Measurements from ENCODE around the gene PLBD2.
A peak's percentile ranks its signal among the peaks of the same experiment; 100 is the strongest.

Gene PLBD2

DNA sequence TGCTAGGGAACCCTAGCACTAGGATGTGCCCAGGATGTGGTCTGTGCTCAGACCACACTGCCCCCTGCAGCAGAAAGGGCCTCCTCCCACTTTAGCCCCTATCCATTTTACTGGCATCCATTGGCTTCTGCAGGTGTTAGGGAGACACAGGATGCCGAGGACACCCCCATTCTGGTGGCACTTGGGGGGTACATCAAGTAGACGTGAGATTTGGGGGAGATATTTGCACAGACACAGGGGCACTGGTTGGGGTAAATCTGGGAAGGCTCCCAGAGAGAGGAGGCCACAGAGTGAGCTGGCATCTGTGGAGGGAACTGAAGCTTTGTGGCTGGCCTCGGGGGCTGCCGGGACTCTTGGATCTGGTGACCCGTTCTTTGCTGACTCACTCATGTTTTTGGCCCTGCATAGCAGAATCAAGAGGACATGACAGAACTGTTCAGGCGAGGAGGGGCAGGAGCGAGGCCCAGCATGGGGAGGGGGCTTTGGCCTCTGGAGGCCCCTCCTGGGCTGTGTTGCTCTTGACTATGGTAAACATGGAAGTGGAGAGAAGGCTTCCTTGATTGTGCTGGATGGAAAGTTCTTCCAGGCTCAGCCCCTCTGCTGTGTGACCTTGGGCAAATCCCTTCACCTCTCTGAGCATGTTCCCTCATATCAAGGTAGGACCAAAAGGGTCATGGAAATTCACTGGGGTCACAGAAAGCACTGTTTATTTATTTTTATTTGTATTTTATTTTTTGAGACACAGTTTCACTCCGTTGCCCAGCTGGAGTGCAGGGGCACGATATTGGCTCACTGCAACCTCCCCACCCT, 1.8 kb downstream of the PLBD2 start:
- Histone ChIP-seq H4K8ac (ENCODE audit: low read depth, low read length) (no peak overlapping the region), H3K18ac (ENCODE audit: low read length) (no peak overlapping the region), H3K9ac (ENCODE audit: low read depth, low read length, poor library complexity) (no peak overlapping the region), H2BK5ac (ENCODE audit: low read length) (no peak overlapping the region), H2BK12ac (ENCODE audit: low read length) (no peak overlapping the region), H3K36me3 (replicated peaks in 1 of 2; ENCODE audit: control insufficient read depth in 2 of 2, insufficient read depth in 2 of 2, low read length in 2 of 2) (peaks cover 1 to 11% of the 10 kb centered on the region in 2 donors), H2BK15ac (ENCODE audit: low read length) (no peak overlapping the region), H3K9me3 (replicated peaks in 1 of 2; ENCODE audit: control insufficient read depth in 2 of 2, insufficient read depth in 1 of 2, low read depth in 1 of 2, low read length in 2 of 2) (no peaks in the 10 kb centered on the region), H3K4me1 (ENCODE audit: control insufficient read depth in 2 of 2, insufficient read depth in 1 of 2, low read depth in 1 of 2, low read length in 2 of 2) (peaks cover 6 to 9% of the 10 kb centered on the region in 2 donors), H3K4ac (ENCODE audit: low read length) (no peak overlapping the region), H3K4me2 (ENCODE audit: insufficient read depth, low read length, poor library complexity, severe bottlenecking) (no peak overlapping the region), H3K4me3 (ENCODE audit: low read length in 2 of 2) (peak overlapping the region in 1 of 2 donors; percentile 98), H2BK120ac (ENCODE audit: low read depth, low read length) (no peak overlapping the region), H4K91ac (ENCODE audit: low read depth, low read length, poor library complexity) (no peak overlapping the region), H3K14ac (ENCODE audit: low read length) (no peak overlapping the region), H3K23ac (ENCODE audit: low read depth, low read length, poor library complexity) (no peak overlapping the region), H3K27ac (replicated peaks; ENCODE audit: low read length) (no peak overlapping the region), H3K79me1 (ENCODE audit: low read depth, low read length) (peaks cover 5% of the 10 kb centered on the region), H3K27me3 (ENCODE audit: control insufficient read depth in 3 of 3, insufficient read depth in 3 of 3, low read depth in 1 of 3, low read length in 3 of 3) (no peaks in the 10 kb centered on the region), H2AK5ac (ENCODE audit: low read depth, low read length) (no peak overlapping the region), H2AFZ (ENCODE audit: low read length) (no peak overlapping the region)
- WGBS, 2 donors (ENCODE audit: extremely low coverage in 2 of 2, insufficient read length in 2 of 2, insufficient replicate concordance in 1 of 2), result no CpG with 5 or more reads among the region's 9 CpGs
- no peak for DNase-seq (ENCODE audit: low spot score)

DNA sequence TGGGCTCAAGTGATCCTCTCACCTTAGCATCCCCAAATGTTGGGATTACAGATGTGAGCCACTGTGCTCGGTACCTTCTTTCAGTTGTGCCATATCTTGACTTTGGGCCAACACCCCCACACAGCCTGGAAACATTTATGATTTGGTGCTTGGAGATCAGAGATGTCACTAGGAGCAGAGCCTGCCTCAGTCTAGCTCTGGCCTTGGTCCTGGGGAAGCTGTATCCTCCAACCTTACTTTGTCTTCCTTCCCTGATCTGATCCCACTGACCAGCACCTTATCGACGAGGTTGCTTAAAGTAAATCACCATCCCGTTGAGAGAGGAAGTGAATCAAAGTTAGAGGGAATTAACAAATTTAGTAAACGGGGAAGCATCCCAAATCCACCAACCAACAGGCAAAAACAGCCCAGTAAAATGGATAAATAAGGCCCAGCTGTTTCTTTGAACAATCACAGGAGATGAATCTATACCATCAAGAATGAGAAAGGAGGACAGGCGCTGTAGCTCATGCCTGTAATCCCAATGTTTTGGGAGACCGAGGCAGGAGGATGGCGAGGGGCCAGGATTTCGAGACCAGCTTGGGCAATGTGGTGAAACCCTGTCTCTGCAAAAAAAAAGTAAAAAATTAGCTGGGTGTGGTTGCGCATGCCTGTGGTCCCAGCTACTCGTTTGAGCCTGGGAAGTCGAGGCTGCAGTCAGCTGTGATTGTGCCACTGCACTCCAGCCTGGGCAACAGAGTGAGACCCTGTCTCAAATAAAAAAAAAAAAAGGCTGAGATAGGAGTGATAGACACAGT, 3.4 kb downstream of the PLBD2 start:
- H3K23ac ChIP-seq (ENCODE audit: low read depth, low read length, poor library complexity), result no peak overlapping the region
- H3K9me3 ChIP-seq (replicated peaks in 1 of 2; ENCODE audit: control insufficient read depth in 2 of 2, insufficient read depth in 1 of 2, low read depth in 1 of 2, low read length in 2 of 2), result no peaks in the 10 kb centered on the region
- no peak overlapping the region for H2BK120ac ChIP-seq (ENCODE audit: low read depth, low read length)
- peaks cover 1 to 18% of the 10 kb centered on the region in 2 donors for H3K36me3 ChIP-seq (replicated peaks in 1 of 2; ENCODE audit: control insufficient read depth in 2 of 2, insufficient read depth in 2 of 2, low read length in 2 of 2)
- no peak overlapping the region for H2BK5ac ChIP-seq (ENCODE audit: low read length)
- H3K79me1 ChIP-seq (ENCODE audit: low read depth, low read length), result peaks cover 5% of the 10 kb centered on the region
- no peak overlapping the region for H4K8ac ChIP-seq (ENCODE audit: low read depth, low read length)
- H3K4me3 ChIP-seq (ENCODE audit: low read length in 2 of 2), result no peak overlapping the region
- no peak overlapping the region for H4K91ac ChIP-seq (ENCODE audit: low read depth, low read length, poor library complexity)
- H3K14ac ChIP-seq (ENCODE audit: low read length), result no peak overlapping the region
- no peak overlapping the region for H3K27ac ChIP-seq (replicated peaks; ENCODE audit: low read length)
- H3K4ac ChIP-seq (ENCODE audit: low read length), result no peak overlapping the region
- no peak overlapping the region for H3K18ac ChIP-seq (ENCODE audit: low read length)
- no CpG with 5 or more reads among the region's 12 CpGs for WGBS, 2 donors (ENCODE audit: extremely low coverage in 2 of 2, insufficient read length in 2 of 2, insufficient replicate concordance in 1 of 2)
- H2BK12ac ChIP-seq (ENCODE audit: low read length), result no peak overlapping the region
- no peak overlapping the region for H3K4me2 ChIP-seq (ENCODE audit: insufficient read depth, low read length, poor library complexity, severe bottlenecking)
- peaks cover 6 to 9% of the 10 kb centered on the region in 2 donors for H3K4me1 ChIP-seq (ENCODE audit: control insufficient read depth in 2 of 2, insufficient read depth in 1 of 2, low read depth in 1 of 2, low read length in 2 of 2)
- no peak overlapping the region for H2BK15ac ChIP-seq (ENCODE audit: low read length)
- no peak overlapping the region for H2AK5ac ChIP-seq (ENCODE audit: low read depth, low read length)
- no peaks in the 10 kb centered on the region for H3K27me3 ChIP-seq (ENCODE audit: control insufficient read depth in 3 of 3, insufficient read depth in 3 of 3, low read depth in 1 of 3, low read length in 3 of 3)
- no peak for DNase-seq (ENCODE audit: low spot score)
- H2AFZ ChIP-seq (ENCODE audit: low read length), result no peak overlapping the region
- no peak overlapping the region for H3K9ac ChIP-seq (ENCODE audit: low read depth, low read length, poor library complexity)

DNA sequence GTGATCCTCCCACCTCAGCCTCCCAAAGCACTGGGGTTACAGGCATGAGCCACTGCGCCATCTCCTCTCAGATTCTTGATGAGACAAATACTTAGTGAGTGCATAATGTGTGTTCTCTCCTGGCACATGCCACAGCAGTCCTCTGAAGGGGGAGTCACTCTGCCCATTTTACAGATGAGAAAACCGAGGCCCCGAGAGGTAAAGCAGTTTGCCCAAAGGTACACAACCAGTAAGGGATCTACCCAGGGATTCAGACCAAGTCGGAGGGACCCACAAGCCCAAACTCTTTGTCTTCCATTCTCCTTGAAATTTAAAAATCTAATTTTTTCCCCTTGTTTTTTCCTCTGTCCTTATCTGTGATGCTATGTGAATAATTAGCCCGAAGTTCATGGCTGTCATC, 6.3 kb downstream of the PLBD2 start:
- H3K9me3 ChIP-seq (replicated peaks in 1 of 2; ENCODE audit: control insufficient read depth in 2 of 2, insufficient read depth in 1 of 2, low read depth in 1 of 2, low read length in 2 of 2), result no peaks in the 10 kb centered on the region
- no peak overlapping the region for H2BK5ac ChIP-seq (ENCODE audit: low read length)
- no peak for DNase-seq (ENCODE audit: low spot score)
- no peak overlapping the region for H3K14ac ChIP-seq (ENCODE audit: low read length)
- H3K9ac ChIP-seq (ENCODE audit: low read depth, low read length, poor library complexity), result no peak overlapping the region
- H2AK5ac ChIP-seq (ENCODE audit: low read depth, low read length), result no peak overlapping the region
- H3K27ac ChIP-seq (replicated peaks; ENCODE audit: low read length), result no peak overlapping the region
- no peak overlapping the region for H2AFZ ChIP-seq (ENCODE audit: low read length)
- no peak overlapping the region for H2BK15ac ChIP-seq (ENCODE audit: low read length)
- H3K4me3 ChIP-seq (ENCODE audit: low read length in 2 of 2), result no peak overlapping the region
- WGBS, 2 donors (ENCODE audit: extremely low coverage in 2 of 2, insufficient read length in 2 of 2, insufficient replicate concordance in 1 of 2), result no CpG with 5 or more reads among the region's 5 CpGs
- peaks cover 1% of the 10 kb centered on the region in 2 donors for H3K4me1 ChIP-seq (ENCODE audit: control insufficient read depth in 2 of 2, insufficient read depth in 1 of 2, low read depth in 1 of 2, low read length in 2 of 2)
- H2BK12ac ChIP-seq (ENCODE audit: low read length), result no peak overlapping the region
- H2BK120ac ChIP-seq (ENCODE audit: low read depth, low read length), result no peak overlapping the region
- peaks cover 1 to 22% of the 10 kb centered on the region in 2 donors for H3K36me3 ChIP-seq (replicated peaks in 1 of 2; ENCODE audit: control insufficient read depth in 2 of 2, insufficient read depth in 2 of 2, low read length in 2 of 2)
- no peak overlapping the region for H3K23ac ChIP-seq (ENCODE audit: low read depth, low read length, poor library complexity)
- H3K18ac ChIP-seq (ENCODE audit: low read length), result no peak overlapping the region
- H4K91ac ChIP-seq (ENCODE audit: low read depth, low read length, poor library complexity), result no peak overlapping the region
- H4K8ac ChIP-seq (ENCODE audit: low read depth, low read length), result no peak overlapping the region
- no peak overlapping the region for H3K4me2 ChIP-seq (ENCODE audit: insufficient read depth, low read length, poor library complexity, severe bottlenecking)
- H3K4ac ChIP-seq (ENCODE audit: low read length), result no peak overlapping the region
- H3K79me1 ChIP-seq (ENCODE audit: low read depth, low read length), result peaks cover 5% of the 10 kb centered on the region
- no peaks in the 10 kb centered on the region for H3K27me3 ChIP-seq (ENCODE audit: control insufficient read depth in 3 of 3, insufficient read depth in 3 of 3, low read depth in 1 of 3, low read length in 3 of 3)

Data from neuronal stem cell (in vitro differentiated cells).